ENCODE measurements around the gene TEAD4.
A peak's percentile ranks its signal among the peaks of the same experiment; 100 is the strongest.

Gene TEAD4

DNA sequence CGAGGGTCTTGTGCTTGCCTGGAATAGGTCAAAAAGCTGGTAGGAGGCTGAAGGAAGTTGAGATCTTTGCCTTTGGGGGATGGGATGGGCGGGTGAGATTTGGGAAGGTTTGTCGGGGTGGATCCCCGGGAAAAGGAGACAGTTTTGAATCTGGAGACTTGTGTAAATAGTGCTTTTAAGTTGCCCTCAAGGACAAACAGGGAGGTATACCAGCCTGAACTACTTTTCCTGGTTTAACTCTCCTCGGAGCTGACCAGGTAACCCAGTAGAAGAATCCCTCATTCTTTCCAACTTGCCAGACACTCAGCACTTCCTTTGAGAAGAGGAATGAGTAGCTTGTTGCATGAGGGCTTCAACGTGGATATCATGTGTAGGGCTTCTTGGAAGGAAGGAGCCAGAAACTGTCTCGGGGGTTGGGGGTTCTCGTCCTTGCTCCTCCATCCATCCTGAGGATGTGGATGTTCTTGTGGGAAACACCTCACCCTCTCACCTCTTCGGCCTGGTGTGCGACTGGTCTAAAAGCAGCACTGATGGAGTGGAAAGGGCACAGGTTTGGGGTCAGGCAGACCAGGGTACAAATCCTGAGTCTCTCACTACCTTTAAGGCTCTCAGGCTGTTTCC is 1.9 kb downstream of the TEAD4 start:
- DNase-seq = no peak

DNA sequence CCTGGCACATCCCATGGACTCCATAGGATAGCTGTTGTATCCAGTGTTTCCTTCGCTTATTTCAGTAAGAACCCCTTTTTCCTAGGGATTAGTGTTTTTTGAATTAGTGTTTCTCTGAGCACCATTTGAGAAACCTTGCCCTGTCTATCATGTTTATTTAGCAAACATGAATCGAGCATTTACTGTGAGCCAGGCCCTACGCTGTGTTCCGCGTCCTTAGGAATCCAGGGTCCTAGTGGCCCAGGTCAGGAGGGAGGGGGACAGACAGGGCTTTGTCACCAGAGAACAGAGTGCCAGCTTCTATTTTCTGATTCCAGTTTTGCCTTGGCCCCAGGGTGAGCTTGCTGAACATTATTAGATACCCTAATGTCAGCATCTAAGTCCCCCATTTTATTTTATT is 2.5 kb downstream of the TEAD4 start:
- no peak for DNase-seq

GRCh38 chr12:2963154-2963759 is 4.1 kb downstream of the TEAD4 start:
- DNase-seq = no peak

- DNase-seq = no peak
Observed at GRCh38 chr12:2963760-2964292, 4.6 kb downstream of the TEAD4 start.

GRCh38 chr12:2967651-2968050 is 8.5 kb downstream of the TEAD4 start:
- DNase-seq = no peak

- DNase-seq = no peak
Observed at GRCh38 chr12:2970744-2971143, 11.5 kb downstream of the TEAD4 start.

- no peak for DNase-seq
Observed at GRCh38 chr12:2973566-2973965, 14.4 kb downstream of the TEAD4 start.

GRCh38 chr12:2974560-2974971 is 15.4 kb downstream of the TEAD4 start:
- peak; percentile 46 for DNase-seq

DNA sequence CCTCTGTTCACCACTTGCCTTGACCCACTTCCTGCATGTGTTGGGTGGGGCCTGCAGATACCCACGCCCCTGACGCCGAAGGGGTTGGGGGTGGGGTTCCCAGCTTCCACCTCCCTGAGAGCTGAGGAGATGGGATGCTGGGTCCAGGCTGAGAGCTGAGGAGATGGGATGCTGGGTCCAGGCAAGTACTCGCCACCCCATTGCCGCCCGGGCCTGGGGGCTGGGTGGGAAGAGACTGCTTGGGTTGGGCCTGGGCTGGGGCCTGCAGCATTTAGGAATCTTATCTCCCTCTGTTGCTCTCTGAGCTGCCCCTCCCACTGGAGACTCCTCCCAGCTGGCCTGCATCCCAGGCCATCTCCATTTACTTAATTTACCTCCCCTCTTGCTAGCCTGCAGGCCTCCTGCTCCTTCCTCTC is 17.4 kb downstream of the TEAD4 start:
- DNase-seq = no peak

DNA sequence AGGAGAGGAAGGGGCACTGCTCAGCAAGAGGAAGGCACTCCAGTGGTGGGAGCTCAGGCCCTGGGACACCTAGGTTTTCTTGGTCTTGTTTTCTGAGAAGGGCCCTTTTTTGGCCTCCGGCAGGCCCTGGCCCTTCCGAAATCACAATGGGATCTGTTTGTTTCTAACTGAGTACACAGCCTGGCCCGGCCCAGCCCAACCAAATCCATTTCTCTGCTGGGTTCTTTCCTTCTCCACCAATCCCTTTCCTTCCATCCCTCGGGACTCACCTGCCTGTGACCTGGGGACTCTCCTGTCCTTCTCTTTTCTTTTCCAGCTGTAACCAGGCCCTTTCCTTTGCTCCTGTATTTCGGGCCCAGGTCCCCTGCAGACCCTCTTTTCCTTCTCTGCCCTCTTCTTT is 18.6 kb downstream of the TEAD4 start:
- DNase-seq = no peak

DNA sequence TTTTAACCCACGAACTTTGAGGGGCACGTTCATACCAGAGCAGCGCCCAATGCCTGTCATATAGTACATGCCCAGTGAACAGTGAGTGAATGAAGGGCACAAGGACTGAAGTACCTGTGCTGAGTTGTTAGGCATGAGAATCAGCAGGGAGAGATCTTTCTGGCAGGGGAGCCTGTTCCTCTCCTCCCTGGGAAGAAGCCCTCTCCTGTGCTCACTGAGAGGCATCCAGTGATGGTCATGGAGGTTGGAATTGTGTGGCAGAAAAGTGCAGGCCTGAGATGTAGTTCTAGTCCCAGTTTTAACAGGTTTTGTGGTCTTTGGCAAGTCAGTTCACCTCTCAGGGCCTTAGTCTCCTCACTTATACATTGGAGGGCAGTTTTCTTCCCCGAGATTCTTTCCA is 20.6 kb downstream of the TEAD4 start:
- DNase-seq = no peak

DNA sequence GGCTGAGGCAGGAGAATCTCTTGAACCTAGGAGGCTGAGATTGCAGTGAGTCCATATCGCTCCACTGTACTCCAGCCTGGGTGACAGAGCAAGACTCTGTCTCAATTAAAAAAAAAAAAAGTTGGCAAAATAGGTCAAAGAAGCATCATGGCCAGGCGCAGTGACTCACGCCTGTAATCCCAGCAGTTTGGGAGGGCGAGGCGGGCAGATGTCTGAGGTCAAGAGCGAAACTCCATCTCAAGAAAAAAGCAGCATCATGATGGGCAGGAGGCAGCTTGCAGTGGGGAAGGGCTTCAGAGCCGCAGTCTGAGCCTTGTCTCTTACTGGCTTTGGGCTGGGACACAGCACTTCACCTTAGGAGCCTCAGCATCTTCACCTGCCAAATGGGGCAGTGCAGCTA is 21.4 kb downstream of the TEAD4 start:
- DNase-seq = no peak

- DNase-seq = no peak
Observed at GRCh38 chr12:2982361-2982760, 23.2 kb downstream of the TEAD4 start.

GRCh38 chr12:2984249-2984648 is 25.1 kb downstream of the TEAD4 start:
- DNase-seq = no peak

GRCh38 chr12:2984698-2985097 is 25.5 kb downstream of the TEAD4 start:
- no peak for DNase-seq

GRCh38 chr12:2986876-2987275 is 27.7 kb downstream of the TEAD4 start:
- DNase-seq = no peak

DNA sequence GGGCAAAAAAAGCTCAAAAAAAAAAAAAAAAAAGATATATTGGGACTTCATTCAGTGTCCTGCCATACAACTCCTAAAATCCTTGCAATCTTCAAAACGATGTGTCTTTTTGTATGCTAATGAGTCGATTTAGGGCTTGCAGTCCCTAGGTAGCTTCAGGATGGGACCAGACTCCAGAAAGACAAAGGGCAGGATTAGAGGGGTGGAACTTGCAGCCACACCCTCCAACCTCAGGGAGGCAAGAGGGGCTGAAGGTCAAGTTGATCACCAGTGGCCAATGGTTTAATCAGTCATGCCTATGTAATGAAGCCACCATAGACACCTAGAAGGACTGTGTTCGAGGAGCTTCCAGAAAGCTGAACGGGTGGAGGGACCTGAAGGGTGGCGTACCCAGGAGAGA is 29.3 kb downstream of the TEAD4 start:
- no peak for DNase-seq

GRCh38 chr12:2992724-2993123 is 33.5 kb downstream of the TEAD4 start:
- no peak for DNase-seq

- DNase-seq = no peak
Observed at GRCh38 chr12:2997989-2998670, 38.9 kb downstream of the TEAD4 start.

- DNase-seq = peak; percentile 56
Observed at GRCh38 chr12:2998789-2999264, 39.6 kb downstream of the TEAD4 start.

GRCh38 chr12:2999265-2999841 is 40.2 kb downstream of the TEAD4 start:
- DNase-seq = no peak

- no peak for DNase-seq
Observed at GRCh38 chr12:3000548-3001275, 41.5 kb downstream of the TEAD4 start.

DNA sequence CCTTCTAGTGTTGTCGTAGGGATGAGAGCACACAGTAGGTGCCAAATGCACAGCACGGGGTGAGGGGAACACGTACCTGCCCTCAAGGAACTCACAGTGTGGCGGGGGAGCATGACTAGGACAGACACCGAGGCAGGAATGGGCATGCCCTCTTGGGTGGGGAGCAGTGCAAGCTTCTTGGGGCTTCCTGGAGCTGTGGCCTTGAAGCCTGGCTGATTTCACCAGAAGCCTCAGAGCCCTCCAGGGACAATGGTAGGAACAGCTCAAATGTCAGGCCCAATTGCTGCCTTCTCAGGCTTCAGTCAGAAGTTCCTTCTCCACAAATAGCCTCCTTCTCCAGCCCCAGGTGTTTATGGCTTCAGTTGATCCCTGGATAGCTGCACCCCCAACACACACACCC is 43.4 kb downstream of the TEAD4 start:
- DNase-seq = no peak
